NCI-H2227 treated with DMSO at 0.1 percent for 48 hours (cell line): ENCODE measurements around the gene RAPGEF4.
"Not testable (repeated sequence)": the region's sequence is repeated elsewhere in the genome, so short reads cannot be mapped to it uniquely, and the experiment has no call there.

ENCODE experiments used
- DNase-seq: peaks from one replicate; lab custom pipeline; 2025; lab: John Stamatoyannopoulos, UW

RAPGEF4 gene

DNA sequence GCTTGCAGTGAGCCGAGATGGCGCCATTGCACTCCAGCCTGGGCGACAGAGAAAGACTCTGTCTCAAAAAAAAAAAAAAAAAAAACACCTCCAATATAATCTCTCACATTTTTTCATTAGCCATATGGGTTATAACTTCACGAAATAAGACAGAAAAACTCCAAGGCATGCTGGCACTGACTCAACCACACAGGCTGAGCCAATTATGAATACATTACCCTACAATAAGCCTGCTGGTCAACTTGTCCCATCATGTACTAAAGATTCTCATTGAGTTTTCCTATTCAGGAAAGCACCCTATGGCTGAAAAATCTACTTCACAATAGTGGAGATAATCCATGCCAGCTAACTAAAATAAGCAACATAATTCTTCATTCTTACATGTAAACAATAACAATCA is 327.2 kb downstream of the RAPGEF4 start:
- no peak for DNase-seq

DNA sequence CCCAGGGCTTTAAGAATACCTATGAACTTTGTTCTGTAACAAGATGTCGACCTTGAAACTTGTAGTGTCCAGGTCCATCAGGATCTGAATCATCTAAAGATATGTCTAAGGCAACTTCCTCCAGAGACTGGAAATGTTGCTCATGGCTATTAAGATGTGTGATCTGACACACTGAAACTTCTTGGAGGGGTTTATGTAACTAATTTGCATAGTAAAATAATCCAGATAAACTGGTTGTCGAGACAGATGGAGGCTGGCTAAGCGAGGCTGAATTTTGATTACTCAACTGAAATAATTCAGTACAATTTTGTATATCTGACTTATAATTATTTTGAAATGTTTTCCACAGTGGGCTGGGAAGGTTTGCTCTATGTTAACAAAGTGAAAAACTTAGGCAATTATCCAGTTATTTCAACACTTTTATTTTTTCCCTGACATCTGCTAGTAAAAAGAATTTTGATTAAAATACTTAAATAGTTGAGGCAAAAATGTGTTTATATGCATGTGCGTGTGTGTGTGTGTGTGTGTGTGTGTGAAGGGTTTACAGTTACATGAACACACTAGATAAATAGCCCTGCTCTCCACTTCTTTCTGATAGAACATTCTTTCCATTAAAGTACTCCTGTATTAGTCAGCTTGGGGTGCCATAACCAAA is 328.6 kb downstream of the RAPGEF4 start:
- no peak for DNase-seq

DNA sequence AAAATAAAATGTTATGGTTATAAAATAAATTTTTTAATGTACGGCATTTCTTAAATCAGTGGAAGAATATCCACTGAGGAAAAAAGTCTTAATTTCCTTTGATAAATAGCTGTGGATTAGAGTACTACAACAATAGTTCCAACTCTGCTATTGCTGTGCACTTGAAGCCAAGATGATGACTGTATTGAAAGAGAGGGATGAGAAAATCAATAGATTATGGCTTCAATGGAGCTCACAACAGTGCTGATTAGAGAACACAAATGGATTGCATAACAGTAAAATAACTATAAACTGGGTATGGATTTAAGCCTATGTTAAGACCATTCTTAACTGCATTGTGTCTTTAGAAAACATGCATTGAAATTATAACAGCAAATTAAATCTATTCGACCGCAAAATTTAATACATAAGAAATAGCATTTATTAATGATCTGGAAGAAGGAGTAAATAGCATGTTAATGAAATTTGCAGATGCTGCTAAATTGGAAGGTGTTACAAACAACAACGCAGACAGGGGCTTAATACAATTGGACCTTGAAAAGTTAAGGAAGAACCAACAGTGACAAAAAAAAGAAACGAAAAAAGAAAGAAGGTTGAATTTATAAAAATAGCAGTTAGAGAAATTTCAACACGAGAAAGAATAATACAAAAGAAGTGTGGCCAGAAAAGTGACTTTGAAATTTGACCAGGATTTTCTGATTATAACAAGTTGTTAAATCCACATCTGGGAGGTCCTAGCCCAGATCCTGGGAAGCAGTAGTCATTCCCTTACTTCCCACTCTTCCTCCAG is 331.4 kb downstream of the RAPGEF4 start:
- no peak for DNase-seq

DNA sequence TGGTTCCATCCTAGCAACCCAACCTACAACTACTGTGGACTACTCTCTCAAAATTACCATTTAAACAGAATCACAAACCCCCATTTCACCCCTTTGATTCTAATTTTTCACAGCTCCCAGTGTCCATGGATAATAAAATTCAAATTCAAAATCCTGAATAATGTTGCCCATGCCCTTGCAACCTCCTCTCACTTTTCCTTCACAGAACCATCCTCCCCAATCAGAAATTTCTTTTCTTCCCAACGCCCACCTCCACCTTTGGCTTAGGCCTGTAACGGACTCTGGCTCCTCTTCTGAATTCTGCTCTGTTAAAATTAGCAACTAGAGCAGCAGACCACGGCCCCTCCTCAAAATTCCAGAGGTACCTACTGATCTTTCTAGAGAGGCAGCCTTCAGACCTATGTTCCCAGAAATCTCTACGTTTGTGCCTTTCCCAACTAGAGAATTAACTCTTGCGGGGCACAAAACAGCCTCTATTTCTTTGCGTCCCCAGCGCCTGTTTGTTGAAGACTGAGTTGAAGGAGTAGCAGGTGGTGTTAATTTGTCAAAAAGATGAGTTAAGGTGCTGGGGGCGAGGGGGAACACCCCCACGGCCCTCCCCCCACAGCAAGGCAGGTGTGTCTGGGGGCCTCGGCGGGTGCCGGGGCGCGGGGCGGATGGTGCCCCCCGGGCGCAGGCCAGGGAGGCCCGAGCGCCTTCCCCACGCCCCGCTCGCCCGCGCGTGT is 339.6 kb downstream of the RAPGEF4 start:
- DNase-seq: peak; percentile 43

DNA sequence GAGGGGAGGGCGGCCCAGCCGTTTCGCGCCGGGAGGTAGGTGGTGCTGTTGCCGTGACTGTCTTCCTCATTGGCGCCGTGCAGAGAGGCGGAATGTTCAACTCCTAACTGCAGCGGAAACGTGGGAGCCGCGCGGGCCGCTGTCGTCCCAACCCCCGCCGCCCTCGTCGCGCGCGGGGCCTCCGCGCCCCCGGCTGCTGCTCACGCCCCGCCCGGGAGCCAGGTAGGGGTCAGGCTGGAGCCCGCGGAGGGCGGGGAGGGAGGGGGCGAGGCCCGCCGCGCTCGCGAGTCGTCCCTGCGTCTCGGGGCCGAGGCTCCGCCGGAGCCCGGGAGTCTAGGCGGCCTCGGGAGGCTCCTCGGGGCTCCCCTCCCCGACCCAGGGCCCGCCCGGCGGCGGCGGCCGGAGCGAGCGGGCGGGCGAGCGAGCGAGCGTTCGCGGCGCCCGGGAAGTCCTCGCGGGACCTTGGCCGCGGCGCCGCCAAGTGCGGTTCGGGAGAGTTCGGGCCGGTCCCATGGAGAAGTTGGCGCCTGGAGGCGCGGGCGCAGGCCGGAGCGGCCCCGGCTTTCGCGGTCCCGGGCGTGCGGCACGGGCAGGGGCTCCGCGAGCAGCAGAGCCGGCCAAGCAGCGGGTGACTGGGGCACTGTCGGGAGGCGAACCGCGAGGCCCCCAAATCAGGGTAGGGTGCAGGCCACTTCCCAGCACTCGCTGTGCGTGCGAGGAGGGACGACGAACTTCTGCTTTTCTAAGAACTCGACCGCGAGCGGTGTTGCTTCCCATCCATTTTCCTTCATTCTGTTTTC is 340.3 kb downstream of the RAPGEF4 start, which contains the start of gene MAP3K20:
Gene MAP3K20 (plus strand): TSS at position 66 of the 800 bp plus-strand sequence. CDS start 15,186 bp downstream, outside the sequence.
- DNase-seq: peak; percentile 43

DNA sequence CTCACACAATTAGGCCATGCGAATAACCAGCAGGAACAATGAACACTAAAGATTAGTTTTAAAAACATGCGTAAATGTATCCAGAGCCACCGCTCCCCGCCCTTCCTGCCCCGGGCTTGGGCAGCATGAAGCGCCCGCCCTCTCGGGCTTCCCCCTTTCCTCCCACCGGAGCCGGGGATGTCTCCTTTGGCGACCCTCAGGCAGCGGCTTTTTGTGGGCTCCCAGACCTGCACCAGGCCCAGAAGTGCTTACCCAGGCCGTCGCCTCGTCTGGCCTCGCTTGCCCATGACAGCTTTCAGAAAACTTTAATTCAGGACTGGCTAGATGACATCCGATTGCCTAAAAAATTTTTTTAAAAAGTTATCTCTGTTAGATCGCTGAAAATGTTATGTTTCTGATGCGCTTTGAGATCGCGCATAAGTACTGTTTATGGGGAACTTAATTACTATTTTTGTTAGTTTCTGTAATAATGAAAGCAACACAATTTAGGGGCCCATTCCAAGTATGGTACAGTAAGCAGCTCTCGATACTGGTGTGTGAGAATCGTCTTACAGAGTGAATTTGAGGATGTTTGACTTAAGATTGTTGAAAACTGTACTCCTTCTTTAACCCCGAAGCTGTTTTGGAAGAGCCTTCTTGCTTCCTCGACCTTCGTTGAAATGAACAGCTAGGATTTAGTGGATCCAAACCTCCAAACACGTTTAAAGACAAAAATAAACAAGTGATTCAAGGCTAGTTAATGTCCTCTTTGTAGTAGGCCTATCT is 341.1 kb downstream of the RAPGEF4 start:
- DNase-seq: peak; percentile 56

DNA sequence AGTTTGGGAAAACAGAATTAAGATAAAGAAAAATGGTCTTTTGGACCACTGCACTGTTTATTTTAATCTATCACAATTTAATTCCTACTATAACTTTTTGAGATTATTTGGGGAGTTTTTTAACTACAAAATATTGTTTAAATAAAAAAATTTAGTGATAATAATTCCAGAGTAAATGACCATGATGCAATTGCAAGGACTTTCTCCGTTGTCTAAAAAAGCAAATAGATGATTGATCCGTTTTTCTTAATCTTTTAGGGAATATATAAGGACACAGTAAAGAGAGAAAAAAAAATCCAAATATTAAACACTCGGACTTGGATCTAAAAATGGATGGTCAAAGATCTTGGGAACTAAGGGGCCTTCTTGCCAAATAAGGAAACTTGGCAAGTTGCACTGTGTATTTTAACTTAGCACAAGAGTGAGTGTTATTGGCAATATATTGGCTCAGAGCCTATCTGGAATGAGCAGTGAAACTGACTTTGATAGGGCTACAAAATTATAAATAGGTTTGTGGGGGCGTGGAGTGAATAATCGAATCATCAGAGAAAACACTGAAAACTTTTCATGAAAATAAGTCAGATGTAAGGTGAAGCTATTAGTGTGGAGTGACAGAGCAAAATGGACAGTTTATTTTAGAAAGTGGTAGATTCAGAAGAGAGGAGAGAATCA is 342.0 kb downstream of the RAPGEF4 start:
- no peak for DNase-seq

DNA sequence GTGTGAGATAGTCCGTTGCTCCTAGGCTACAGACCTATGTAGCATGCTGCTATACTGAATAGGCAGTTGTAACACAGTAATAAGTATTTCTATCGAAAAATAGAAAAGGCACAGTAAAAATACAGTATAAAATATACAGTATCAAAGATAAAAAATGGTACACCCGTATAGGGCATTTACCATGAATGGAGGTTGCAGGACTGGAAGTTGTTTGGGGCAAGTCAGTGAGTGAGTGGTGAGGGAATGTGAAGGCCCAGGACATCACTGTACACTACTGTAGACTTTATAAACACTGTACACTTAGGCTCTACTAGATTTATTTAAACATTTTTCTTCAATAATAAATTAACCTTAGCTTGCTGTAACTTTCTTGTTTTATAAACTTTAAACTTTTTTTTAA is 343.5 kb downstream of the RAPGEF4 start:
- DNase-seq: no peak

DNA sequence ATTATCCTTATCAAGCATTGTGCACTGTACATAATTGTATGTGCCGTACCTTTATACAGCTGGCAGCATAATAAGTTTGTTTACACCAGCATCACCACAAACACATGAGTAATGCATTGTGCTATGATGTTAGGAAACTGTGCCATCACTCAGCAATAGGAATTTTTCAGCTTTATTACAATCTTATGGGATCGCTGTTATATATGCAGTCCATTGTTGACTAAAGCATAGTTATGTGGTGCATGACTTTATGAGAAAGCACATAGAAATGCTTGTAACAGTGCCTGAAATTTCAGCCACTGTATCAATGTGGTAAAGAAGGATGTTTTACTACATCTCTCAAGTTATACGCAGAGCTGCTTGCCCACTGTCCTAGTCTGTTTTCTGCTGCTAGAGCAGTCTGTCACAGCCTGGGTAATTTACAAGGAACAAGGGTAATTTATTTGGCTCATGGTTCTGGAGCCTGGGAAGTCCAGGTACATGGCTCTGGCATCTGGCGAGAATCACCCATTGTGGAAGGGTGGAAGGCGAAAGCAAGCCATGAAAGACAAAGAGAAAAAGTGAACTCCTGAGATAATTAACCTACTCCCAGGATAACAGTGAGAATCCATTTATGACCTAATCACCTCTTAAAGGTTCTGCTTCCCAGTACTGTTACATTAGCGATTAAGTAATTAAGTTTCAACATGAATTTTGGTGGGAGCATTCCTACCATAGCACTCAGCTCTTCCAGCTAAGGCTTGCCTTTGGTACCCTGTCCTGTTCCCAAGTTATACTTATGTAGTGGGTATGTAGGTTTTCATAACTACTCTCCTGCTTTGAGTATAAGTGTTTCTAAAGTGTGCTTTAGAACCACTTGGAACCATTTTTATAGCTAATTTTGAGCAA is 344.6 kb downstream of the RAPGEF4 start:
- no peak for DNase-seq

DNA sequence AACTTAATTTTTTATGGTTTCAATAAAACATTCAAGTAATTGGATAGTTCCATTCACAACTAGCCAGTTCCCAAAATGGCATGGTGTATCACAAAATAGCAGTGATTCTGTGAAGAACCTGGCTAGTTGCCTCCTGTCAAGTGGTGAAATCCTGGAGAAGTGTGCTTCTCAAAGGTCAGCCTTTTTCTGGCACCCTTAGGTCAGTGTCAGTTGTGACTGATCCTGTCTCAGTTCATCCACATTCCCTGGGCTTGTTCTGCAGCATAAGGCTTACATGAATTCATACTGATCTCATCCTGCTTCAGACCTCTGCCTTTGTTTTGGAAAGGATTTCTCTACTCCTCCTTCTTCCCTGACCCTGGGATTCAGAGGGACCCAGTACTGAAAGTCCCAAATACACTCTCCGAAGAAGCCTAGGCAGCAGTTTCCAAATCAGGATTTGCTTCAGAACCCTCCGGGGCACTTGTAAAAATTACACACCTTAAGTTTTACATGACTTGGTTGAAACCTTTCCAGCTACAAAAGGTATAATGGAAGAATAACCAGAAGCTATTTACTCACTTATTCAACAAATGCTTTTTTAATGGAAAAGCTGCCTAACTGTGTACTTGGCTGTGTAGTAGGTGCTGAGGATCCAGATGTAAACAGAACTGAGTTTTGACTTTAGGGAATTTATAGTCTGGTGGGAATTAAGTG is 351.0 kb downstream of the RAPGEF4 start:
- no peak for DNase-seq

DNA sequence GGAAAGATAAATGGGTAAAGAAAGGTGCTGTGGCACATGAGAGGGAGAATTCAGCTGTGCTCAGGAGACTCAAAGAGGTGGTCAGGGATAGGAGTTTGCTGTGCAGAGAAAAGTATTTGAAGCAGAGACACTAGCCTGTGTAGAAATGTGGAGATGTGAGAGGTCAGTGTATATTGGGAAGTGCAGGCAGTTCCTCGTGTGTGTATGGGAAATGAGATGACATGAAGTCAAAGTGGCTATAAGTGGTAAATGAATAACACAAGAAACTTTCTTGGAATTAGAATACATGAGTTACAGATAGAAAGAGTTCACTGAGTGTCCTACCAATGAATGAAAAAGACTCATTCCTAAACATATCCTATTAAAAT is 351.6 kb downstream of the RAPGEF4 start:
- no peak for DNase-seq

DNA sequence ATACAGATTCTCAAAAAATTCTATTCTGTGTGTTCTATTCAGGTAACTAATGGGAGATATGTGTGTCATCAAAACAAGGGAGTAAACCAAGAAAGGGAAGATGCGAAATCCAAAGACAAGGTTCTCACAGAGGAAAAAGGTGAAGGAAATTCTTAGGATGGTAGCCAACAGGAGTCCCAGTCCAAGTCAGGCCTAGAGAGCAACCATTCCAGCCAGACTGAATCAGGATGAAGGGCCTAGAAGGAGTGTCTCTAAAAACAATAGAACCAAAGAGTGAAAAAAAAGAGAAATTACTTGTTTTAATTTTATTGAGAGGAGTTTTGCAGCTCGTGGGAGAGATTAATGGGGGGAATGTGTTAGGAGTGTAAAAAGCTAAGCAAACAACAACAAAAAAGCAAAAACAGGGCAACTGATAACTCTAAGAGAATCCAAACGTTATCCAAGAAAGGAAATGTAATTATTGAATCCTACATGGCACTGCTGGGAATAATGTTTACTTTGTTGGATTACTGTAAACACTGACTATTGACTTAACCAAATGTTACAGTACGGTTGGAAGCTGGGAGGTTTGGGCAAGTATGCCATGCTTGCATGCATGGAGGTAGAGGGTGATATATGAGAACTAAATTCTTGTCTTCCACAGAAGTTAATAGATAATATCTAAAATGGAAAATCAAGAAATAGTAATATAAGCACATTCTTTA is 352.3 kb downstream of the RAPGEF4 start:
- no peak for DNase-seq

DNA sequence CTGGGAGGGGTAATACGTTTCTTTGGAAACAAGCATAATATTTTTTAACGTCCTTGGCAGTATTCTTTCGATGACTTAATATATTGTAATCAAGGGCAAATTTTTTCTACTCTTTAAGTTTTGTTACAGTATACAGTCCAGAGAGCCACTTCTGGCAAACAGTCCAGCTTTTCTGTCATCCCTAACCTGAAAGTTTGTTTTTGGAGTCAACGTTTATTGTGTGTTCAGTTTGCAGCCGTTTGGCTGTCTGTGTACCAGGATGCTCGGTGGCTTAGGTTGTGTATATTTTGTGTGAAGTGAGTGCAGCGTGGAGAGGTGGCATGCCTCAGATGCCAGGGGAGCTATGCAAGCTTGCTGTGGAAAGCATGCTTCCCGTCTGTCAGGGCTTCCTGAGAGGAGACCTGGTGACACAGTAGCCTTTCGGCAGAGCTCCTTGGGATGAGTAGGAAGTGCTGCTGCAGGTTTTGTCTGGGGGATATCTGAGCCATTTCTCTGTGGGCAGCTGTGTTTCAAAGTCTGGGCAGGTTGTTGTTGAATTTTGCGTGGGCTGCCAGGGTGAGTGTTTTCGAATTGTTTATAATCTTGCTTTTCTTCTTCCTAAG is 354.7 kb downstream of the RAPGEF4 start:
- DNase-seq: no peak

DNA sequence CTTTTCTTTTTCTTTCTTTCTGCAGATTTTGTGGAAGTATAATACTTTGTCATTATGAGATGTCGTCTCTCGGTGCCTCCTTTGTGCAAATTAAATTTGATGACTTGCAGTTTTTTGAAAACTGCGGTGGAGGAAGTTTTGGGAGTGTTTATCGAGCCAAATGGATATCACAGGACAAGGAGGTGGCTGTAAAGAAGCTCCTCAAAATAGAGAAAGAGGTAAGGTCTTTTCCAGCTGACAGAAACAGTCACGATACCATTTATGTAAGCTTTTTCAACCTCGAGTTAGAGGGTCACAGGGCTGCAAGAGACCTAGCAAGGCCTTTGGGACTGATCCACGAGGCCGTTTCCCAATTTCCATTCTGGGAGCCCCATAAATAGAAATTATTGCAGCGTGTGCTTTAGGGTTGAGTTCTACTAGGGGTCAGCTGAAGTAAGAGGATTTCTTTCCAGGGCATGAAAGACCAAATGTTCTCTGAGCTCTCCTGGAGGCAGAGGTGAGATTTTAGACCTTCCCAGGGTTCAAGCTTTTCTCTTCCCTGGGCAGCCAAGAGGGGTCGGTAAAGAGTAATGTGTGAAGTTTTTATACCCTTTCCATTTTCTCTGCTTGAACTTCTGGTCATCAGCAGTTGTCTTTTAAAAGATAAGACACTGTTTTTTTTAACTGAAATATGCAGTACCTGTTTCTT is 355.5 kb downstream of the RAPGEF4 start:
- no peak for DNase-seq

DNA sequence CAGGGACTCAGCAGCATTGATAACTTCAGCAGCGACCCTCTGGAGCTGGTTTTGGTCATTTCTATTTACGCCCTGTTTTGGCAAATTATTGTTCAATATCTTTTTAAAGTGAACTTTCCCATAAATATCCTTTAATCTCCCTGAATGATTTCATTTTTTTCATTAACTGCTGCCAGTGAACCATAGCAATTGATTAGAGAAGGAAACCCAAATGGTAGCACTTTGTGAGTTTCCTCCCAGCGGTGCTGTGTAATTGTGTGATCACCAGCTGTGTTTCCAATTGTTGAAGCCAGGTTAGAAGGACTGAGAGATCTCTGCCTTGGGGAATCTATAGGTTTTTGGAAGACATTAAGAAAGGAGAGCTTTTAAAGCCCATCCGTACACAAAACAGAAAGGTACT is 356.3 kb downstream of the RAPGEF4 start:
- no peak for DNase-seq

DNA sequence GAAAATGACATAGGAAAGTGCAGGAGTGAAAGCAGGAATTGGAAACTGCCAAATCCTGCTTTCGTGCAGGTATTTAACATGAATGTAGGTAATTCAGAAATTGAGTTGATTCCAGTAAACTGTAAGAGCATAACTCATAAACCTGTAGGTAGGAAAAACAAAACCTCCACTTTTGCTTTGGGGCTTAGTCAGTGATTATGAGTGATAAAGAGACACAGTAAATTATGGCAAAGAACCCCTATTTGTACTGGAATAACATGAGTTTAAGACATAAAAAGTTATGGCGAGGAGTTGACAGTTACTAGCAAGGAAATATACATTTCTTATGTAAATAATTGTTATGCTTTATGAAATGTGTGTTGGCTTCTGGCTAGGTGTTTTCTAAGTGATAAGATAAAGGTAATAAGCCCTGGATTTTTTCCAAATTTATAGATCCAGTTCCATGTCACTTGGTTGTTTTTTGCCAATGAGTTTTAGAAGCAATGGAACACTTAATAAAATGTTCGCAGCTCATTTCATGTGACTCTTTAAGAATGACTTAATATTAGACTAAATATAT is 357.3 kb downstream of the RAPGEF4 start:
- DNase-seq: no peak

DNA sequence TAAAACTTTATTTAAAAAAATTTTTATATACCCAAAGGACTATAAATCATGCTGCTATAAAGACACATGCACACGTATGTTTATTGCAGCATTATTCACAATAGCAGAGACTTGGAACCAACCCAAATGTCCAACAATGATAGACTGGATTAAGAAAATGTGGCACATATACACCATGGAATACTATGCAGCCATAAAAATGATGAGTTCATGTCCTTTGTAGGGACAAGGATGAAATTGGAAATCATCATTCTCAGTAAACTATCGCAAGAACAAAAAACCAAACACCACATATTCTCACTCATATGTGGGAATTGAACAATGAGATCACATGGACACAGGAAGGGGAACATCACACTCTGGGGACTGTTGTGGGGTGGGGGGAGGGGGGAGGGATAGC is 358.0 kb downstream of the RAPGEF4 start:
- DNase-seq: not testable (repeated sequence)
